HG02870 (cell line): ENCODE data around the gene TCF7L2.

ENCODE experiments used
- ATAC-seq: cut with Tn5 transposase; IDR thresholded peaks from one replicate; pipeline ENCODE4 v1.9.1; 2021; ENCODE audit warnings: mild to moderate bottlenecking, moderate library complexity; ENCODE audit not compliant: unreplicated experiment

TCF7L2 gene

GRCh38 chr10:112963835-112964234 is 13.8 kb downstream of the TCF7L2 start:
- ATAC-seq = no peak

GRCh38 chr10:112964482-112964881 is 14.4 kb downstream of the TCF7L2 start:
- ATAC-seq = no peak

DNA sequence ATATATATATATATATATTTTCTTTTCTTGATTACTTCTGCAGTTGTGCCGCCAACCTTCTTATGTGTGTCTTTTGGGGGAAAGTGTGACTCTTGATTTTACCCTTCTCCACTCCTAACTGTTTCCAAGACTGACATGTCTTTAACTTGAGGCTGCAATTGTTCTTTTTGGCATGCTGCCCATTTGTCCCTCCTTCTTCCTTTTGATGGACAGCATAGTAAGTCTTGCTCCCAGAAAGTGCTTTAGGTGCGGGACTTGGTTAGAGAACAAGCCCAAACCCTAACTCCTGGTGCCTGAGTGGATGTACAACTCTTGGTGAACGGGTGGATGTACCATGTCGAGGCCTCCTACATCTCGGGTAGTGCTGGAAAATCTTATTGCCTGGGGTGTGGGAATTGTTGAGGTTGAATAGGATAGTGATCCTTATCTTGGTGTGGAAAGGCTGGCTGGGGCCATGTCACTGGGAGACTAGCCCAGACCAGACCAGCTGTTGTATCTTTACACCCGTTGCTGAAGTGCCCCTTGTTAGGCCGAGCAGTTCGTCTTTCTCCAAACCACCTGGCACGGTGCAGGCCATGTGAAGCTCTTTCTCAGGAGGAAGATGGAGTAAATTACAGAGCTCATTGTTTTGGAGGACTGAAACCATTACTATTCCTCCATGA is 16.3 kb downstream of the TCF7L2 start:
- ATAC-seq = no peak

DNA sequence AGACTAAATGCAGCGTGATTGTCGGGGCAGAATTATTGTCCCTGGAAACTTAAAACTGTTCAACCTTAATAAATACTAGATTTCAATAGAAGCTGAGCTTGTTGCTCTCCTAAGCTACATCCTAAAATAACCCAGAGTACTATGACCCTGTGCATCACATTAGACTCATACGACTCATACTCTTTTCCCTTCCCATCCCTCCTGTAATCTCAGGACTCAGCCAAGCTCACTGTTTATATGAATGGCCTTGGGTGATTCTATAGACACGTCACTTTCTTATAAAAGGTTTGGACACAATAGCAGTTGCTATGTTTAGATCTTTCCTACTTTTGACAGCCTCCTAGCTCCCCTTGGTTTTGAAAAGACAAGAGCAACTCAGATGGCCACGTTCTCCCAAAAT is 17.2 kb downstream of the TCF7L2 start:
- no peak for ATAC-seq

- ATAC-seq = no peak
Observed at GRCh38 chr10:112969131-112969530, 19.1 kb downstream of the TCF7L2 start.

- ATAC-seq = no peak
Observed at GRCh38 chr10:112969542-112969941, 19.5 kb downstream of the TCF7L2 start.

- no peak for ATAC-seq
Observed at GRCh38 chr10:112970021-112970420, 20.0 kb downstream of the TCF7L2 start.

DNA sequence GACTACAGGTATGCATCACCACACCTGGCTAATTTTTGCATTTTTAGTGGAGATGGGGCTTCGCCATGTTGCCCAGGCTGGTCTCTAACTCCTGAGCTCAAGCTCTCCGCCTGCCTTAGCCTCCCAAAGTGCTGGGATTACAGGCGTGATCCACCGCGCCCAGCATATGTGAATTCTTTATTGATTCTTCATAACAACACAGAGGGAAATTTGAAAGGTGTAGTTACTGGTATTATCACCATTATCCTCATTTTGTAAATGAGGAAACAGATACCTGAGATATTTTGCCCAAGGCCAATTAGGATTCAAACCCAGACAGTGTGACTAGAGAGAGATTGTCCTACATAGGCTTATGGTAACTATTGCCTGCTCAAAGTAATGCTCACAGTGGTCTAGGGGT is 22.6 kb downstream of the TCF7L2 start:
- ATAC-seq = no peak

DNA sequence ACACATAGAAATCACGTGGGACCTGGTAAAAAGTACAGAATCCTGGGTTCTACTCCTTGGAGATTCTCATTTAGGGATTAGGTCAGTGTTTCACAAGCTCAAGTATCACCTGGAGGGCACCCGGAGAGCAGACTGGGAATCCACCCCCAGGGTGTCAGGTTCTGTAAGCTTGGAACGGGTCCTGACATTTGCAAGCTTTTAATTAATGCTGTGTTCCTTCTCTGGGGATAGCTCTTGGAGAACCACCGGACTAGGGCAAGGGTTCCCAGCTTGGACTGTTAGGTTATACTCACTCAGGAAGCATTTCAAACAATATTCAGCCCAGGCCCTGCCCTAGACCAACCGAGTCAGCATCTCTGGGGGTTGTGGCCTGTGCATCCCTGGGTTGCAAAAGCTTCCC is 23.0 kb downstream of the TCF7L2 start:
- no peak for ATAC-seq

- ATAC-seq = no peak
Observed at GRCh38 chr10:112973805-112974204, 23.8 kb downstream of the TCF7L2 start.

DNA sequence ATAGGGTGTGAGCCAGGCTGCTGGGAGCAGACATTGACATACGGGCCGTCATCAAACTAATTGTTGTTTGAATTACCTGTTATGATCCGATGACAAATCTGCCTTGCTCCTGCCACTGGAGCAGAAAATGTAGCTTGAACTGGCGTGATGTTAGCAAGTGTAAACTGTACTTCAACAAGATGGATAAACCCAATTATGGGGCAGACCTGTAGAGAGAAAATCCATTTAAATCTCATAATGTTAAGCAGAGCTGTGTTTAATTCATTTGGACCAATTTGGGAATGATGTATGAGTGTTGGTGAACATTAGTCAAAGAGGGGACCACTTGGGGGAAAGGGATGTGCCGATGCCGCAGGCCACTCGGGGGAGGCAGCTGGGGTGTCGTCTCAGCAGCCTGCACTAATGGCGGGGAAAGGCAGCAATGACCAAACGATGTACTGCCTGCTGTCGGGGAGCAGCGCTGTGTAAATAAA is 27.4 kb downstream of the TCF7L2 start:
- ATAC-seq = no peak

- no peak for ATAC-seq
Observed at GRCh38 chr10:112979927-112980326, 29.9 kb downstream of the TCF7L2 start.

- ATAC-seq = no peak
Observed at GRCh38 chr10:112980937-112981336, 30.9 kb downstream of the TCF7L2 start.

GRCh38 chr10:112981553-112981952 is 31.5 kb downstream of the TCF7L2 start:
- ATAC-seq = peak; percentile 86

GRCh38 chr10:112983444-112984056 is 33.5 kb downstream of the TCF7L2 start:
- no peak for ATAC-seq

DNA sequence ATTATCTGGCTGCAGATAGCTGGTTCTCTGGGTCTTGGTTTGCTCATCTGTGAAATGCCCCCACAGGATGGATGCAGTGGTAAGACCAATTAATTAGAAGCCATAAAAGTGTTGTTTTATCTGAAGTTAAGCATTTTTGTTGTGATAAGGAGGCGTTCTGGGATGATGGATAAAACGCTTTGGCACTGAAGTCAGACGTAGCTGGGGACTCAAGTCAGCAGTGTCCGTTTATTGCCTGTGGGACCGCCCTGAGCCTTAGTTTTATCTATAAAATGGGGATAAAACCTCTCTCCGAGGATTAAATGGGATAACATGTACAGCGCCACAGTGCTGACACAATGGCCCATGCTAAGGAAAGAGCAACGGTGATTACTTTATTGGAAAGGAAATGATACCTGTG is 34.7 kb downstream of the TCF7L2 start:
- ATAC-seq = no peak

DNA sequence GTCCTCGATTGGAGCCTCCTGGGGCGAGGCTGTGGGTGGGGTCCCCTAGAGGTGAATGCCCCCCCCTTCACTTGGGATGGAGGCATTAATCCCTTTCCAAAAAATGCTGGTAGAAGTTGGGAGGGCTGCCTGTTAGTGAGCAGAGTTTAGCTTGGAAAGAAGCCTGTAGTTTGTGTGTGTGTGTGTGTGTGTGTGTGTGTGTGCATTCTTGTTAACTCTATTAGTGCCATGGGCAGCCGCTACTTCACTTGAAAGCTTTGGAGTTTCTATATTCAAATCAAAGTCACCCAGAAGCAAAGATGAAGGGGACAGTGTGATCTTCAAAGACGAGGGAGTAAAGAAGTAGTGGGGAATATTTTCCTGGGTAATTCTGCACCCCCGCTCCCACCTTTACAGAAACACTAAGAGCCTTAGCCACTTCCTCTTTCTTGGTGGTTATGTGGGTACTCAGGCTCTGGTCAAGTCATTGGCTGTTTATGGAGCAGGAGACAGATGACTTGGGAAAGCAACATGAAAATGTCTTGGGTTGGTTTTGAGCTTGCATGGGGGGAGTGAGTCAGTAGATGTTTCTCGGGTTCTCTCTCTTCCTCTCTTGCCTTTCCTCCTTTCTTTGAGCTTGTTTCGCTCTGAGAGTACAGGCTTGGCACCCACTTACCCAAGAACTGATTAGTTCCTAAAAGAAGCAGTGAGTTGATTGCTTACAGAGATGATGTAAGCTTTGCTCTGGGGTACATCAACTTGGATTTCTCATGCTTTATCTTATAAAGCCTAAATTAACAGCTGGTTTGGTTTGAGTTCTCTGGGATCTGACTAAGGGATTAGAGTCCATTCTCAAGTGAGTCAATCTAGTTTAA is 35.9 kb downstream of the TCF7L2 start:
- no peak for ATAC-seq

- no peak for ATAC-seq
Observed at GRCh38 chr10:112986544-112987190, 36.6 kb downstream of the TCF7L2 start.

- ATAC-seq = no peak
Observed at GRCh38 chr10:112988839-112989406, 38.9 kb downstream of the TCF7L2 start.

DNA sequence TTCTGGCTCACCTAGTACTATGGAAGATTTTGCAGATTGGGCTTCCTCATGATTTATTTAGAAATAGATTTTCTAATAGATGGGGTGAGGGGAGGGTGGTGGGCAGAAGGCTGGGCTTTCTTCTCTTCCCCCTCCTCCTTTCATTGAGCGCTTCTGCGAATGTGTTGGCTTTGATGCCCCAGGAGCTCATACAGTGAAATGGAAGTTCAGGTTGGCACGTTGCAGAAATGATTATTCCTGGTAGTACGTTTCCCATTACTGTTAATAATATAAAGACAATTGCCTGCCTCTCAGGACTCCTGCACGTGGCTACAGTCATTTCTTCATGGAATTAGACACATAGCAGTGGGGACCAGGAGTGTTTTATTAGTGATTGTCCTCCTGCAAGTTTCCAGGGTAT is 39.8 kb downstream of the TCF7L2 start:
- no peak for ATAC-seq

GRCh38 chr10:112990271-112990670 is 40.2 kb downstream of the TCF7L2 start:
- ATAC-seq = no peak
